Left ventricle myocardium inferior (tissue), 1 donor: ENCODE measurements around the gene C17orf100. TPM values are rescaled to one million over a fixed set of nuclear protein-coding genes. Genes with fewer than 3 reads are reported as not detected.

ENCODE experiments used
- DNase-seq: peaks from one replicate; pipeline ENCODE4 v3.0.0-alpha.2; 2020
- H3K27ac ChIP-seq: fragments of 200-600 bp; replicated peaks from 2 replicates; pipeline ENCODE4 v1.8.0; 2021
- H3K27me3 ChIP-seq: fragments of 200-600 bp; 2 replicates; pipeline ENCODE4 v1.8.0; 2021; ENCODE audit warnings: low read depth
- H3K36me3 ChIP-seq: fragments of 200-600 bp; 2 replicates; pipeline ENCODE4 v1.8.0; 2021
- H3K4me1 ChIP-seq: fragments of 200-600 bp; 2 replicates; pipeline ENCODE4 v1.8.0; 2021
- H3K4me3 ChIP-seq: fragments of 200-600 bp; 2 replicates; pipeline ENCODE4 v1.8.0; 2021; ENCODE audit warnings: mild to moderate bottlenecking, moderate library complexity
- H3K9me3 ChIP-seq: fragments of 200-600 bp; replicated peaks from 2 replicates; pipeline ENCODE4 v1.8.0; 2021
- intact Hi-C: fragments of 100-400 bp; cut with micrococcal nuclease; formaldehyde crosslinking; loops from one replicate; pipeline ENCODE4 v1.11.0; 2022
- long read RNA-seq: library from polyadenylated mRNA; unstranded; transcript quantifications from one replicate; pipeline ENCODE4 v2.0.0, GENCODE V29; 2021
- total RNA-seq: library from RNA; stranded (reverse); fragmentation: NEBNext Ultra II Directional; extraction: Animal tissue kit (Norgen Biotek cat#: 25700); gene quantifications from one replicate; pipeline ENCODE4 v1.2.1, GENCODE V29; 2021
- TF ChIP-seq, protein P1 (sequence below): fragments of 200-600 bp; IDR thresholded peaks from 2 replicates; pipeline ENCODE4 v1.8.0; 2021; ENCODE audit warnings: antibody characterized with exemption, mild to moderate bottlenecking, borderline replicate concordance
- donor health status: DM: no; HTN: yes; CAD: no; lungs with severe emphysema.

C17orf100 gene
- total RNA-seq: 0.69 TPM
- long read RNA-seq, partial matches to known transcripts: 0 of 1 reads
- long read RNA-seq, other reads (novel, unspliced or antisense): 0 of 1 reads

DNA sequence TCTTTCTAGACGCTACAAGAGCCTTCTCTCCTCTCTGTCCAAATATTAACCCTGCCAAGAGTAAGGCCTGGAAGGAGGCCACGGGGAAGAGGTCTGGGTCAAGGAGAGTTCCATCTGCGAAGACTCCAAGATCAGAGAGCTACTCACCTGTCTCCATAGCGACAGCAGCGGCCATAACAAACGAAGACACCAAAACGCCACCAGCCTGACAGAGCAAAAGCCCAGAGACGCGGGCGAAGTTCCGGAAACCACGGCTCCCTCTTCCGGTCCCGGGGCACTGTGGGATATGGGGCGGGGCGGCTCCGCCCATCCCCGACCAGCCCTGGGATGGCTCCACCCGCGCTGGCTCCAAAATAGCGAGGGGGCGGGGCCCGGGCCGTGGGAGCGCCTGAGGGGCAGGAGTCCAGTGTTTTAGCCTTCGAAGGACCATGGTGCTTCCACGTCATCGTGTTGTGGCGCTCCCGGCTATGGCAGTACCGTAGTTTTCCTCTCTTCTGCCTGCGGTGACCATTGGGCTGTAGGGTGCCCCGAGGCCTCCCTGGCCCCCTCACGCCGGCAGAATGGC is at the start of gene C17orf100, which contains the start of gene MED31:
TSS of gene C17orf100 (plus strand) at position 409 of the 565 bp plus-strand sequence. CDS start at position 561, 152 bp downstream.
TSS of gene MED31 (minus strand) at position 252 of the 565 bp plus-strand sequence. CDS start at position 175, 77 bp downstream.
- H3K4me1 ChIP-seq: peaks cover 66% of the 10 kb centered on the region
- H3K36me3 ChIP-seq: peaks cover 26% of the 10 kb centered on the region
- intact Hi-C loops: no loop called here
- TF ChIP-seq, protein P1, sequence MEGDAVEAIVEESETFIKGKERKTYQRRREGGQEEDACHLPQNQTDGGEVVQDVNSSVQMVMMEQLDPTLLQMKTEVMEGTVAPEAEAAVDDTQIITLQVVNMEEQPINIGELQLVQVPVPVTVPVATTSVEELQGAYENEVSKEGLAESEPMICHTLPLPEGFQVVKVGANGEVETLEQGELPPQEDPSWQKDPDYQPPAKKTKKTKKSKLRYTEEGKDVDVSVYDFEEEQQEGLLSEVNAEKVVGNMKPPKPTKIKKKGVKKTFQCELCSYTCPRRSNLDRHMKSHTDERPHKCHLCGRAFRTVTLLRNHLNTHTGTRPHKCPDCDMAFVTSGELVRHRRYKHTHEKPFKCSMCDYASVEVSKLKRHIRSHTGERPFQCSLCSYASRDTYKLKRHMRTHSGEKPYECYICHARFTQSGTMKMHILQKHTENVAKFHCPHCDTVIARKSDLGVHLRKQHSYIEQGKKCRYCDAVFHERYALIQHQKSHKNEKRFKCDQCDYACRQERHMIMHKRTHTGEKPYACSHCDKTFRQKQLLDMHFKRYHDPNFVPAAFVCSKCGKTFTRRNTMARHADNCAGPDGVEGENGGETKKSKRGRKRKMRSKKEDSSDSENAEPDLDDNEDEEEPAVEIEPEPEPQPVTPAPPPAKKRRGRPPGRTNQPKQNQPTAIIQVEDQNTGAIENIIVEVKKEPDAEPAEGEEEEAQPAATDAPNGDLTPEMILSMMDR: no peak
- peak within 1 kb of the TSS; percentile 88 for H3K27ac ChIP-seq
- no peaks in the 10 kb centered on the region for H3K9me3 ChIP-seq
- peak; percentile 95 for DNase-seq
- peak within 1 kb of the TSS; percentile 98 for H3K4me3 ChIP-seq
- H3K27me3 ChIP-seq: peaks cover 42% of the 10 kb centered on the region

DNA sequence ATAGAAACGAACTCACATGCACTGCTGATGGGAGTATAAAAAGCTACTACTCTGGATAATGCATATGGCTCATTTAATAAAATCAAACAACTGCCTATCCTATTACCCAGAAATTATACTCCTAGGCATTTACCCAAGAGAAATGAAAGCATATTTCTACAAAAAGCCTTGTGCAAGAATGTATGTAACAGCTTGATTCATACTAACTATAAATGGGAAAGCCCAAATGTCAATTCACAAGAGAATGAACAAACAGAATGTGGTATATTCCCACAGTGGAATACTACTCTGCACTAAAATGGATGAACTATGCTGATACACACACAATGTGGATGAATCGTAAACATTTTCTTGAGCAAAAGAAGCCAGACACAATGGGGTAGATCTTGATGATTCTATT is 49.4 kb upstream of the C17orf100 start:
- Histone ChIP-seq H3K4me3 (no peak overlapping the region), H3K27ac (no peak overlapping the region), H3K27me3 (no peaks in the 10 kb centered on the region), H3K9me3 (no peaks in the 10 kb centered on the region), H3K36me3 (peaks cover 71% of the 10 kb centered on the region), H3K4me1 (peaks cover 14% of the 10 kb centered on the region)
- TF ChIP-seq, protein P1: no peak
- intact Hi-C loops: no loop called here
- DNase-seq: no peak

DNA sequence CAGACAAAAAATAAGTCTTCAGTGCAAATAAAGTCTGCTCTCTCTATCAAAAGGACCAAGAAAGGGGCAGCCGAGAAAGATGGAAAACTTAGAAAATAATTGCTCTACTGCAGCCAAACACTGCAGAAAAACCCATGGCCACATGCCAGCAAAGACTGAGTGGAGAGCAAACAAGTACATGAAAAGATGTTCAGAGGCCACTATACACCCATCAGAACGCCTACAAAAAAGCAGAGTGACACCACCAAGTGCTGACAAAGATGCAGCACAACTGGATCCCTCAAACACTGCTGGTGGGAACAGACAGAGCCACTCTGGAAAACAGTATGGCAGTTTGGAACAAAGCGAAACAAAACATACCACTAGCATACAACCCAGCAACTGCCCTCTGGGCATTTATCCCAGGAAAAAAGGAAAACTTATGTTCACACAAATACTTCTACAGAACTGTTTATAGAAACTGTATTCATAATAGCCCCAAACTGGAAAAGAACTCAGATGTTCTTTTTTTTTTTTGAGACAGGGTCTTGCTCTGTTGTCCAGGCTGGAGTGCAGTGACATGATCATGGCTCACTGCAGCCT is 47.7 kb upstream of the C17orf100 start:
- no peak overlapping the region for H3K27ac ChIP-seq
- no peaks in the 10 kb centered on the region for H3K27me3 ChIP-seq
- DNase-seq: no peak
- no peaks in the 10 kb centered on the region for H3K9me3 ChIP-seq
- H3K36me3 ChIP-seq: peaks cover 74% of the 10 kb centered on the region
- TF ChIP-seq, protein P1: no peak
- no peak overlapping the region for H3K4me3 ChIP-seq
- peaks cover 8% of the 10 kb centered on the region for H3K4me1 ChIP-seq
- intact Hi-C loops: no loop called here

DNA sequence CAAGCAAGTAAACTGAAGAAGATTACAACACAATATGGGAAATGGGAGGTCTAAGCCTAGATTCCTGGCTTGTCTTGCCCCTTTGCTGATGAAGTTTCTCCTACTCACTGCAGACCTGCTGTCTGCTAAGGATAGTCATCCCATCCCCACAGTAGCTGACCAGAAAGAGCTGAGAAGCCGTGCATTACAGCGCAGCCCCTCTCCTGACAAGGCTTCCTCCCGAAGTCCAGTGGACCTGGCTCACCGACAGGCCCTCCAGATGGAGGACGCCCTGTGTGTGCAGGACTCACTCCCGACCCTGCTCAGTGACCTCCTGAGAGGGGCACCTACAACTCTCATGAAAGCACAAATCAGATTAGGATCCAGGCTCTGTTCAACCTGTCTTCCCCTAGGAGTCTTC is 46.4 kb upstream of the C17orf100 start:
- no peak for DNase-seq
- Histone ChIP-seq H3K27me3 (no peaks in the 10 kb centered on the region), H3K27ac (no peak overlapping the region), H3K4me3 (no peak overlapping the region), H3K4me1 (no peaks in the 10 kb centered on the region), H3K9me3 (no peaks in the 10 kb centered on the region), H3K36me3 (peaks cover 75% of the 10 kb centered on the region)
- TF ChIP-seq, protein P1: no peak
- intact Hi-C loops: no loop called here

DNA sequence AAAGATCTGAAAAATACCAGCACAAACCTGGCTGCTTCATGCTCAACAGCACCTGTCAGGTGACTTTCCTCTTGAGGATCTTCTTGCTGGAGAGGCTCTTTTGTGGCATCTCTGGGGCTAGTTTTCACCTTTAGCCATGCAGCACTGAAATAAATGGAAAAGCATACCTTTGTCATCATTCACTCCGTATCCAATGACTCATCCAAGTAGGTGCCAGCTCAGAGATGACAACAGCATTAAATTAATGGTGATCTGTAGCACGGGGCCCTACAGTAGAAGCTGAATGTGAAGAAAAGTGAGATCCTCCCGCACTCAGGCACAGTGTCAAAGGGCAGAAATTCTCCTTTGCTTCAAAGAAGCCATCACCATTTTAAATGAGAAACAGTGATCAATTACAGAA is 43.2 kb upstream of the C17orf100 start:
- TF ChIP-seq, protein P1: no peak
- Histone ChIP-seq H3K27me3 (no peaks in the 10 kb centered on the region), H3K4me3 (no peak overlapping the region), H3K27ac (no peak overlapping the region), H3K4me1 (no peaks in the 10 kb centered on the region), H3K9me3 (no peaks in the 10 kb centered on the region), H3K36me3 (peaks cover 80% of the 10 kb centered on the region)
- intact Hi-C loops: no loop called here
- no peak for DNase-seq
